HG02943 (cell line): ENCODE results near the gene GREM1.

Experiments
- ATAC-seq: cut with Tn5 transposase; IDR thresholded peaks from one replicate; pipeline ENCODE4 v1.9.1; 2021; ENCODE audit warnings: mild to moderate bottlenecking, low read depth, moderate library complexity; ENCODE audit not compliant: unreplicated experiment

Gene GREM1

DNA sequence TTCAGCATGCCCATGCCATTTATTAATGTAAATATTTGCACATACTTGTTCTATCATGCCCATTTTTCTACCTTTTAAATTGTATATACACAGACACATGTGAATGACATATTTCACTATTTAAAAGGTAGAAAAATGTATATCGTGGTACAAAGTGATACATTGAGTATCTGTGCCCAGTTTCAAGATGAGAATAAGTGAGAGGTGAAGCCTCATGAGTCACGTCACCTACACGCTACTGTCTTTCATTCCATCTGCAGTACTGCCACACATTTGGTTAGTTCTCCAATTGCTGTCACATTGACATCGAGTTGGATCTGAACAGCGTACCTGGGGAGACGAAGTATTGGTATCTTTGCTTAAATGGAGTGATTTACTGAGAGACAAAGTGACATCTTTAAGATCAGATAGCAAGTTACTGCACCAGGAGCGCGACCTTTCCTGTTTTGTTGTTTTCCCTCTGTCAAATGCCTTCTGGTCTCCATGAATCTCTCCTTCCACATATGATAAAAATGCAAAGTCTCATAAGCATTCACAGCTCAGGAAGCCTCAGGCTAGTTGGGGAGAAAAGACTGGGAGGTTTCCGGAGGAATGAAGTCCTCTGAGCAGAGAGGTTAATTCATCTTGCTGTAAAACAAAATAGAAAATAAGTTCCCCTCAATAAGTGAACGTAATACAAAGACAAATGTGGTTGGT, 12.0 kb downstream of the GREM1 start:
- ATAC-seq, result no peak

- ATAC-seq, result no peak
These were observed 13.2 kb downstream of the GREM1 start for GRCh38 chr15:32730677-32731654.

DNA sequence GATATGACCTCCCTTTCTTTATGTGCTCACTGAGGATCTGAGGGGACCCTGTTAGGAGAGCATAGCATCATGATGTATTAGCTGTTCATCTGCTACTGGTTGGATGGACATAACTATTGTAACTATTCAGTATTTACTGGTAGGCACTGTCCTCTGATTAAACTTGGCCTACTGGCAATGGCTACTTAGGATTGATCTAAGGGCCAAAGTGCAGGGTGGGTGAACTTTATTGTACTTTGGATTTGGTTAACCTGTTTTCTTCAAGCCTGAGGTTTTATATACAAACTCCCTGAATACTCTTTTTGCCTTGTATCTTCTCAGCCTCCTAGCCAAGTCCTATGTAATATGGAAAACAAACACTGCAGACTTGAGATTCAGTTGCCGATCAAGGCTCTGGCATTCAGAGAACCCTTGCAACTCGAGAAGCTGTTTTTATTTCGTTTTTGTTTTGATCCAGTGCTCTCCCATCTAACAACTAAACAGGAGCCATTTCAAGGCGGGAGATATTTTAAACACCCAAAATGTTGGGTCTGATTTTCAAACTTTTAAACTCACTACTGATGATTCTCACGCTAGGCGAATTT, 14.9 kb downstream of the GREM1 start:
- ATAC-seq, result no peak

- no peak for ATAC-seq
These were observed 15.5 kb downstream of the GREM1 start for GRCh38 chr15:32733281-32733680.

DNA sequence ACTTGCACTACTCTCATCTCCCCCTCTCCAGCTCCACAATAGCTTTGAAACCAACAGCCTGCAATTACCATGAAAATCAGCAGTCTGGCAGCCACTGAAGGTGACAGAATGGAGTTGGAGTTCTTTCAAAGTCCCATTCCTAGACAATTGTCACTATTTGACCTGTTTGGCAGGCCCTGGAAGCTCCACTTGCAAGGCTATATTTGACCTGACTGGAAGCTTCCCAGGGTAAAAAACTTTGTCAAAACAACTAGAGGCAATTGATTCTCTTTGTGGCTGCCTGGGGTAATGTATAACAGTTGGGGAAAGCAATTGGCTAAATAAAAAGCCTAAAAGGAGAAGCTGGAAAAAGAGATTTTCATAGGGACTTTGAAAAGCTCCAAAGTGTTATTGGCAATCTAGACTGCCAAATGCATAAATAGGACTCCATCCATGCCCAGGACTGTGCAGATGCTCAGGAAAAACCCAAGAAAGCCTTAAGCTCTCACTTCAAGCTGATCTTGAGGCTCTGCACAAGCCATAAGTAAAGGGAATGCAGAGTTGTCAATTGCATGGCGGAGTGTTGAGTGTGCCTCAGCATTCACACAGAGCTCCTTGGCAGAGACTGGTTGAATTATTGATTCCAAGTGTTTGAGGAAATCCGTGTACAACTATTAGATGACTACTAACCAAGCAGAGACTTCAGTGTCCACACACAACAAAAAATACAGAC, 18.3 kb downstream of the GREM1 start:
- ATAC-seq, result no peak

GRCh38 chr15:32736701-32737061, 18.9 kb downstream of the GREM1 start:
- no peak for ATAC-seq

- ATAC-seq, result no peak
These were observed 19.5 kb downstream of the GREM1 start for GRCh38 chr15:32737304-32737703.

GRCh38 chr15:32738666-32739065, 20.9 kb downstream of the GREM1 start:
- no peak for ATAC-seq

- no peak for ATAC-seq
These were observed 21.8 kb downstream of the GREM1 start for GRCh38 chr15:32739522-32740063.

DNA sequence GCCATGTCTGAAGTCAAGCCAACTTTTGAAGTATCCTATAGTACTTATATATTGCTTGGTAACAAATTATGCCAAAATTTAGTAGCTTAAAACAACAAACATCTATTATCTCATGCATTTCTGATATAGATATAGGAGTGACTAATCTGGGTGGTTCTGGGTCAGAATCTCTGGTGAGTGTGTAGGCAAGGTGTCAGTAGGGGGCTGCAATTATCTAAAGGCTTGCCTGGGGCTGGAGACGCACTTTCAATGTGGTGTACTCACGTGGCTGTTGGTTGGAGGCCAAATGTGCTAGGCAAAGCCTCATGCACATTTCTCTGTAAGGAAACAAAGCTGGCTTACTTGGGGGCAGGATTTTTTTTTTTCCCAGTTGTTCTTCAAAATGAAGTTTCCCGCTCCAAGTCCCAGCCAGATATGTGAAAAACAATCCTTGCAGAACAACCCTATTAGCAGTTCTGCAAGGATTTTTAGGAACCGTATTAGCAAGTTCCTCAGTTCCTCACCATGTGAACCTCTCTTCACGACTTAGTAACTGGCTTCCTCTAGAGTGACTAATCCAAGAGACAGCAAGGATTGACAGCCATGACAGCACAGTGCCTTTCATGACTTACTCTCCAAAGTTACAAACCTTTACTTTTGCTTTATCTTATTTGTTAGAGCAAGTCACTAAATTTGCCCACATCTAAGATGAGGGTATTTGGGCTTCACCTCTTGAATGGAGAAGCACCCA, 25.8 kb downstream of the GREM1 start:
- ATAC-seq, result no peak

GRCh38 chr15:32746116-32746857, 28.5 kb downstream of the GREM1 start:
- no peak for ATAC-seq

- ATAC-seq, result no peak
These were observed 30.1 kb downstream of the GREM1 start for GRCh38 chr15:32747921-32748342.

GRCh38 chr15:32750979-32751378, 33.2 kb downstream of the GREM1 start:
- ATAC-seq, result no peak

DNA sequence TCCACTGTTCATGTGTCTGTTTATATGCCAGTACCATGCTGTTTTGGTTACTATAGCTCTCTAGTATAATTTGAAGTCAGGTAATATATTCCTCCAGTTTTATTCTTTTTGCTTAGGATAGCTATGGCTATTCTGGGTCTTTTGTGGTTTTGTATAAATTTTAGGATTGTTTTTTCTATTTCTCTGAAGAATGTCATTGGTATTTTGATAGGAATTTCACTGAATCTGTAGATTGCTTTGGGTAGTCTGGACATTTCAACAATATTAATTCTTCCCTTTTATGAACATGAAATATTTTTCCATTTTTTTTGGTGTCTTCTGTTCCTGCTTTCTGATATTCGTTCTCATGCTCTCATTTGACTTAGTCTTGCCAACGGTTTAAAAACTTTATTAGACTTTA, 39.6 kb downstream of the GREM1 start:
- ATAC-seq, result no peak

DNA sequence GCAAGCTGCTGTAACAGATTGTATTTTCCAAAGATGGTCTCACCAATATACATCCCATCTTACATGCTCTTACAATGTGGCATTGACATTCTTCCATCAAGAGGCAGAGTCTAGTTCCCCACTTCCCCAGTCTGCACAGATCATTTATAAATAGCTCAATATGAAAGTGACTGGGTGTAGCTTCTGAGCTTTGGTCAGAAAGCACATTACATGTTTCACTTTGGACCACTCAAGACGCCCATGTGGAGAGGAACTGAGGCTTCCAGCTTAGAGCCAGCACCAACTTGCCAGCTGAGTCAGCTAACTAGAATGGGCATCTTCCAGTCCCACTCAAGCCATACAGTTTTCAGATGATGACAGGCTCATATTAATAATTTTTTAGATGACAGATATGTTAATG, 45.5 kb downstream of the GREM1 start:
- ATAC-seq, result no peak

- no peak for ATAC-seq
These were observed 47.4 kb downstream of the GREM1 start for GRCh38 chr15:32765236-32765635.

DNA sequence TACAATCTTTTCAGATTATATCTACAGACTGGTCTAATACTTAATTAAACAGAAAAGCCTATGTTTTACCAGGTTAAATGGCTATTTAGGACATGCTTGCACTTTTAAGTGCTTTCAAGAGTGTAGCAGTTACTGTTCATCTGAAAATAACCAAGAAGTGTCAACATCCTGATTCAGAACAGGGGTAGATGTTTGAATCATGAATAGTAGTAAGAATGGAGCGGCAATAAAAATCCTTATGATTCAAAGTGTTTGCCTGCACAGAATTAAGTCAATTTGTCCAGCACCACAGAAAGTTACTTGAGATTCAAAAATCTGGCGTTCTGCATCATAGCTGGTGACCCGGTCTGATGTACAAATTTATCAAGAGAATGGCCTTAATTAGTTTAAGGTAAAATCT, 48.3 kb downstream of the GREM1 start:
- no peak for ATAC-seq

GRCh38 chr15:32767236-32767635, 49.4 kb downstream of the GREM1 start:
- no peak for ATAC-seq

GRCh38 chr15:32774022-32774421, 56.2 kb downstream of the GREM1 start:
- ATAC-seq, result no peak
